Left hindlimb (tissue), 1 donor: ENCODE data around the gene PTPN2.
"Not testable (repeated sequence)": the region's sequence is repeated elsewhere in the genome, so short reads cannot be mapped to it uniquely, and the experiment has no call there.

Experiments used
- DNase-seq: peaks from one replicate; pipeline ENCODE4 v3.0.0-alpha.2; 2018

PTPN2 gene

GRCh38 chr18:12883684-12884405, at the start of gene PTPN2:
TSS of gene PTPN2 (minus strand) at chr18:12884237. CDS start at chr18:12884141, 96 bp downstream.
- DNase-seq = peak; percentile 94

- no peak for DNase-seq
These were observed 49.3 kb upstream of the PTPN2 start for GRCh38 chr18:12933327-12933726.

- no peak for DNase-seq
These were observed 46.9 kb upstream of the PTPN2 start for GRCh38 chr18:12930908-12931307.

GRCh38 chr18:12930376-12930775, 46.3 kb upstream of the PTPN2 start:
- DNase-seq = no peak

- DNase-seq = no peak
These were observed 45.5 kb upstream of the PTPN2 start for GRCh38 chr18:12929477-12930083.

- DNase-seq = no peak
These were observed 44.6 kb upstream of the PTPN2 start for GRCh38 chr18:12928641-12929040.

GRCh38 chr18:12928206-12928605, 44.2 kb upstream of the PTPN2 start:
- DNase-seq = no peak

- no peak for DNase-seq
These were observed 40.6 kb upstream of the PTPN2 start for GRCh38 chr18:12924616-12925015.

- no peak for DNase-seq
These were observed 38.2 kb upstream of the PTPN2 start for GRCh38 chr18:12922266-12922665.

- DNase-seq = no peak
These were observed 37.1 kb upstream of the PTPN2 start for GRCh38 chr18:12921178-12921577.

GRCh38 chr18:12911929-12912703, 28.1 kb upstream of the PTPN2 start:
- DNase-seq = peak; percentile 47

GRCh38 chr18:12911025-12911928, 27.2 kb upstream of the PTPN2 start:
- DNase-seq = peak; percentile 53

- DNase-seq = no peak
These were observed 24.7 kb upstream of the PTPN2 start for GRCh38 chr18:12908706-12909105.

- no peak for DNase-seq
These were observed 23.4 kb upstream of the PTPN2 start for GRCh38 chr18:12907258-12907925.

GRCh38 chr18:12906773-12907172, 22.7 kb upstream of the PTPN2 start:
- no peak for DNase-seq

GRCh38 chr18:12906119-12906518, 22.1 kb upstream of the PTPN2 start:
- no peak for DNase-seq

- peak; percentile 56 for DNase-seq
These were observed 20.0 kb upstream of the PTPN2 start for GRCh38 chr18:12904012-12904516.

- DNase-seq = not testable (repeated sequence)
These were observed 17.2 kb upstream of the PTPN2 start for GRCh38 chr18:12901208-12901607.

- DNase-seq = not testable (repeated sequence)
These were observed 12.8 kb upstream of the PTPN2 start for GRCh38 chr18:12896784-12897333.

GRCh38 chr18:12895626-12896025, 11.6 kb upstream of the PTPN2 start:
- DNase-seq = no peak

- no peak for DNase-seq
These were observed 11.0 kb upstream of the PTPN2 start for GRCh38 chr18:12895014-12895413.

- DNase-seq = no peak
These were observed 7.5 kb upstream of the PTPN2 start for GRCh38 chr18:12891561-12891960.
